Measurements from ENCODE around the gene GPR17. TPM values are rescaled to one million over a fixed set of nuclear protein-coding genes. Genes with fewer than 3 reads are reported as not detected.

The GPR17 gene
- total and polyA plus RNA-seq, 9 of the 15 experiments (the other 6 are each of a cell fraction or from before 2014, with no cell fraction given): not detected

GRCh38 chr2:127701651-127702394 lies 55.9 kb downstream of the GPR17 start (continued):
- TF ChIP-seq CBX5 (IDR thresholded peaks at IDR 0.05; ENCODE audit: borderline replicate concordance, low read depth) (no peak), PHF21A (IDR thresholded peaks at IDR 0.05; ENCODE audit: borderline replicate concordance, low read depth) (no peak), DACH1 (IDR thresholded peaks at IDR 0.05; ENCODE audit: partially characterized antibody) (no peak), ESRRB (CRISPR knock-in tag; IDR thresholded peaks at IDR 0.05; ENCODE audit: borderline replicate concordance) (no peak), ZNF316 (IDR thresholded peaks at IDR 0.05) (no peak), SIN3A (IDR thresholded peaks at IDR 0.05; ENCODE audit: borderline replicate concordance in 2 of 2, control insufficient read depth in 1 of 2, low read depth in 2 of 2, low read length in 2 of 2) (peak in 1 of 2 experiments; percentile 15; a peak in 1 of 4 replicates), SMC3 (conservative IDR thresholded peaks at IDR 0.05; ENCODE audit: insufficient read depth, low read depth, low read length) (no peak), CREBBP (IDR thresholded peaks at IDR 0.05; ENCODE audit: low read depth, low read length) (no peak), ZNF140 (CRISPR knock-in tag; IDR thresholded peaks at IDR 0.05) (no peak), PTRF (tag; IDR thresholded peaks at IDR 0.05) (no peak), GATAD2B (IDR thresholded peaks at IDR 0.05; ENCODE audit: borderline replicate concordance) (peak; percentile 60), THAP12 (CRISPR knock-in tag; IDR thresholded peaks at IDR 0.05) (no peak), ZNF76 (CRISPR knock-in tag; IDR thresholded peaks at IDR 0.05; ENCODE audit: borderline replicate concordance) (0 out of 2 replicates have a peak, but pooled peaks have one; percentile 58), NEUROD1 (IDR thresholded peaks at IDR 0.05; ENCODE audit: borderline replicate concordance, low read depth, low read length, partially characterized antibody) (no peak), IFI16 (CRISPR knock-in tag; IDR thresholded peaks at IDR 0.05) (no peak)
- TF ChIP-seq, protein P1, sequence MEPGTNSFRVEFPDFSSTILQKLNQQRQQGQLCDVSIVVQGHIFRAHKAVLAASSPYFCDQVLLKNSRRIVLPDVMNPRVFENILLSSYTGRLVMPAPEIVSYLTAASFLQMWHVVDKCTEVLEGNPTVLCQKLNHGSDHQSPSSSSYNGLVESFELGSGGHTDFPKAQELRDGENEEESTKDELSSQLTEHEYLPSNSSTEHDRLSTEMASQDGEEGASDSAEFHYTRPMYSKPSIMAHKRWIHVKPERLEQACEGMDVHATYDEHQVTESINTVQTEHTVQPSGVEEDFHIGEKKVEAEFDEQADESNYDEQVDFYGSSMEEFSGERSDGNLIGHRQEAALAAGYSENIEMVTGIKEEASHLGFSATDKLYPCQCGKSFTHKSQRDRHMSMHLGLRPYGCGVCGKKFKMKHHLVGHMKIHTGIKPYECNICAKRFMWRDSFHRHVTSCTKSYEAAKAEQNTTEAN (CRISPR knock-in tag; IDR thresholded peaks at IDR 0.05): peak; percentile 87
- TF ChIP-seq, protein P2, sequence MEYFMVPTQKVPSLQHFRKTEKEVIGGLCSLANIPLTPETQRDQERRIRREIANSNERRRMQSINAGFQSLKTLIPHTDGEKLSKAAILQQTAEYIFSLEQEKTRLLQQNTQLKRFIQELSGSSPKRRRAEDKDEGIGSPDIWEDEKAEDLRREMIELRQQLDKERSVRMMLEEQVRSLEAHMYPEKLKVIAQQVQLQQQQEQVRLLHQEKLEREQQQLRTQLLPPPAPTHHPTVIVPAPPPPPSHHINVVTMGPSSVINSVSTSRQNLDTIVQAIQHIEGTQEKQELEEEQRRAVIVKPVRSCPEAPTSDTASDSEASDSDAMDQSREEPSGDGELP (CRISPR knock-in tag; IDR thresholded peaks at IDR 0.05; ENCODE audit: borderline replicate concordance): peak; percentile 56; the same call in 1 of the 2 replicates
- TF ChIP-seq, protein P3, sequence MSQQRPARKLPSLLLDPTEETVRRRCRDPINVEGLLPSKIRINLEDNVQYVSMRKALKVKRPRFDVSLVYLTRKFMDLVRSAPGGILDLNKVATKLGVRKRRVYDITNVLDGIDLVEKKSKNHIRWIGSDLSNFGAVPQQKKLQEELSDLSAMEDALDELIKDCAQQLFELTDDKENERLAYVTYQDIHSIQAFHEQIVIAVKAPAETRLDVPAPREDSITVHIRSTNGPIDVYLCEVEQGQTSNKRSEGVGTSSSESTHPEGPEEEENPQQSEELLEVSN (IDR thresholded peaks at IDR 0.05; ENCODE audit: borderline replicate concordance in 1 of 2, extremely low read depth in 1 of 2, insufficient read depth in 1 of 2, insufficient read length in 1 of 2, low read depth in 1 of 2, low read length in 1 of 2, poor library complexity in 1 of 2, severe bottlenecking in 1 of 2): peak; percentile 86 to 92
- TF ChIP-seq, protein P4, sequence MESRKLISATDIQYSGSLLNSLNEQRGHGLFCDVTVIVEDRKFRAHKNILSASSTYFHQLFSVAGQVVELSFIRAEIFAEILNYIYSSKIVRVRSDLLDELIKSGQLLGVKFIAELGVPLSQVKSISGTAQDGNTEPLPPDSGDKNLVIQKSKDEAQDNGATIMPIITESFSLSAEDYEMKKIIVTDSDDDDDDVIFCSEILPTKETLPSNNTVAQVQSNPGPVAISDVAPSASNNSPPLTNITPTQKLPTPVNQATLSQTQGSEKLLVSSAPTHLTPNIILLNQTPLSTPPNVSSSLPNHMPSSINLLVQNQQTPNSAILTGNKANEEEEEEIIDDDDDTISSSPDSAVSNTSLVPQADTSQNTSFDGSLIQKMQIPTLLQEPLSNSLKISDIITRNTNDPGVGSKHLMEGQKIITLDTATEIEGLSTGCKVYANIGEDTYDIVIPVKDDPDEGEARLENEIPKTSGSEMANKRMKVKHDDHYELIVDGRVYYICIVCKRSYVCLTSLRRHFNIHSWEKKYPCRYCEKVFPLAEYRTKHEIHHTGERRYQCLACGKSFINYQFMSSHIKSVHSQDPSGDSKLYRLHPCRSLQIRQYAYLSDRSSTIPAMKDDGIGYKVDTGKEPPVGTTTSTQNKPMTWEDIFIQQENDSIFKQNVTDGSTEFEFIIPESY (CRISPR knock-in tag; IDR thresholded peaks at IDR 0.05): peak; percentile 57; the same call in 1 of the 2 replicates

All from K562 (cell line).